ENCODE results near the gene SMIM38.

SMIM38 gene

DNA sequence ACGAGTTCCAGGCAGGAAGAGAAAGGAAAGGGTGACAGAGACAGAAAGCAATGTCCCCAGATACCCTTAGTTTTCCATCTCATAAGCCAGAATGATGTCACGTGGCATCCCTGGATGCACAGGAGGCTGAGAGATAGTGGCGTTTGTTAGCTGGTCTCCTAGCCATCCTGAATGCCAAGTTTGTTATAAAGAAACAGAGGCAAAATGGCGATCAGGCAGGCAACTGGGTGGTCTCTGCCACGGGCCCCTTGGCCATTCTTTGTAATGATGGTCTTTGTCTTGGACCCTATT, 5.3 kb downstream of the SMIM38 start:
- no peak for DNase-seq

DNA sequence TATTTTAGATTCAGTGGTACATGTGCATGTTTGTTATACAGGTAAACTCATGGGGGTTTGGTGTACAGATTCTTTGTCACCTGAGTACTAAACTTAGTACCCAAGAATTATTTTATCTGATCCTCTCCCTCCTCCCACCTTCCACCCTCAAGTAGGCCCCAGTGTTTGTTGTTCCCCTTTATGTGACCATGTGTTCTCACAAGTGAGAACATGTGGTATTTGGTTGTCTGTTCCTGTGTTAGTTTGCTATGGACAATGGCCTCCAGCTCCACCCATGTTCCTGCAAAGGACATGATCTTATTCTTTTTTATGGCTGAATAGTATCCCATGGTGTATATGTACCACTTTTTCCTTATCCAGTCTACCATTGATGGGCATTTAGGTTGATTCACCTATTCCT, 6.8 kb downstream of the SMIM38 start:
- no peak for DNase-seq

DNA sequence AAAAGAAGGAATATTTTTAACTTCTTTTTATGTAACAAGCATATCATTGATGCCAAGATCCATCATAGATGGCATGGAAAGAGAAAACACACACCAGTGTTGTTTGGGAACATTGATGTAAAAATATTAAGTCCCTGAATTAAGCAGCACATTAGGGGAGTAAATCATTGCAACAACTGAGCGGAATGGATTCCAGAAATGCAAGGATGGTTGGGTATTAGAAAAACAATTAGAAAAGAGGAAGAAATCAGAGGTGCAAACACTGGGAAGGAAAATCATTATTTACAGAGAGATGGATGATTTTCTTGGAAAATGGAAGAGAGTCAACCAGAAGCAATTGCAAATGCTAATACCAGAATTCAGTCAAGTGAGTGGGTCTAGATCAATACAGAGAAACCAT, 8.1 kb downstream of the SMIM38 start:
- no peak for DNase-seq

DNA sequence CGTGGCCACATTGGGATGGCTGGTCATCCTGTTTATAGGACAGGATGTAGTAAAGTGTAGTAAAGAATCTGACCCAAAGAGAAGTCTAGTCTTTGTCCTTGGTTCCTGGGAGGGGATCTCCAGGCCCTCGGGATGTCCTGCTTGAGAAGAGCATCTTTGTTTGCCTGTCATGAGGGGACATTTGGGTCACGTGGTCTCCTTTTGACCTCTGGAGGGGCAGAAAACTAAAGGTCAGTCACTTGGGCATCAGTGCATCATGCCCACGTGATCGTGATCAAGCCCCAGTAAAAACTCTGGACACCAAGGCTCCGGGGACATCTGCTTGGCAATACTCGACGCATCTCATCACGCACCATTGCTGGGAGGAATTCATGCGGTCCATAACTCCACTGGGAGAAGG, 9.1 kb downstream of the SMIM38 start:
- DNase-seq, result no peak

DNA sequence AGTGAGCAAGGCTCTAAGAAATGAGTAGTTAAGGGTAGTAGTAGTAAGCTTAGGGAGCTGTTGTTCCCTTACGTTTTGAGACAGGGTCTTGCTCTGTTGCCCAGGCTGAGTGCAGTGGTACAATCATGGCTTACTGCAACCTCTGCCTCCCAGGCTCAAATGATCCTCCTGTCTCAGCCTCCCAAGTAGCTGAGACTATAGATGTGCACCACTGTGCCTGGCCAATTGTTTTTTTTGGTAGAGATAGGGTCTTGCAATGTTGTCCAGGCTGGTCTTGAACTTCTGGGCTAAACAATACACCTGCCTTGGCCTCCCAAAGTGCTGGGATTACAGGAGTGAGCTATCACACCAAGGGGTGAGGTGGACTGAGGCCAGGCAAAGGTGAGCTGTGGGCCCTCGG, 10.0 kb downstream of the SMIM38 start:
- no peak for DNase-seq

DNA sequence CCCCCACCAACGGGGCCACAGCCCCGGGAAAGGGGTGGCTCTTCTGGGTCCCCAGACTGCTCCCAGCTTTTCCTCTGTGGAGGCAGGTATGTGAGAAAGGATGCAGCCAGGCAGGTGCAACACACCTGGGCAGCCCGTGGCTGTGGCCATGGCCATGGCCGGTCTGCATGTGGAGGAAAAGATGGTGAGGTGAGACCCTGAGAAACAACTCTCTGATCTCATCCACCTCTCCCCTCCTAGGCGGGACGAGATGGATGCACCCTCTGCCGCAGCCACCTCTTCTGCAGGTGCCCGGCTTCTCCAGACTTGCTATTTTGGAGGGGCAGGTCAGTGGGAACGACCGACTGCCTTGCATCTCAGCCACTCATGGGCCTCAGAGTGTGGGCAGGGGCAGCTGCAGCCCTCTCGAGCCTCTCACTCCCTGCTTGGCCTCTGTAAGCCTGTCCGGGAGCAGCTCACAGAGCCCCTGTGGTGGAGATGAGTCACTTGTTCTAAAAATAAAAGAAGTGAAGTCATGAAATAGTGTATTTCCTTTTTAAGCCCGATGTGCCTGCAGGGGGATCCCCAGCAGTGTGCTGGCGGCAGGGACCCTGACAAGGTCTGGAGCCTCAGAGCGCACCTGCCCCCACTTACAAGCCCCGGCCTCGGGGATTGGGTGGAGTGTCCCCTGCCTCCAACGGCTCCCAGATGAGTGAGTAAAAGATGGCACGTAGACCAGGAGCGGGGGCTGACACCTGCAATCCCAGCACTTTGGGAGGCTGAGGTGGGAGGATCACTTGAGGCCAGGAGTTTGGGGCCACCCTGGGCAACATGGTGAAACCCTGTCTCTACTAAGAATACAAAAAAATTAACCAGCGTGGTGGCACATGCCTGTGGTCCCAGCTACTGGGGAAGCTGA, 10.7 kb downstream of the SMIM38 start:
- DNase-seq, result no peak

DNA sequence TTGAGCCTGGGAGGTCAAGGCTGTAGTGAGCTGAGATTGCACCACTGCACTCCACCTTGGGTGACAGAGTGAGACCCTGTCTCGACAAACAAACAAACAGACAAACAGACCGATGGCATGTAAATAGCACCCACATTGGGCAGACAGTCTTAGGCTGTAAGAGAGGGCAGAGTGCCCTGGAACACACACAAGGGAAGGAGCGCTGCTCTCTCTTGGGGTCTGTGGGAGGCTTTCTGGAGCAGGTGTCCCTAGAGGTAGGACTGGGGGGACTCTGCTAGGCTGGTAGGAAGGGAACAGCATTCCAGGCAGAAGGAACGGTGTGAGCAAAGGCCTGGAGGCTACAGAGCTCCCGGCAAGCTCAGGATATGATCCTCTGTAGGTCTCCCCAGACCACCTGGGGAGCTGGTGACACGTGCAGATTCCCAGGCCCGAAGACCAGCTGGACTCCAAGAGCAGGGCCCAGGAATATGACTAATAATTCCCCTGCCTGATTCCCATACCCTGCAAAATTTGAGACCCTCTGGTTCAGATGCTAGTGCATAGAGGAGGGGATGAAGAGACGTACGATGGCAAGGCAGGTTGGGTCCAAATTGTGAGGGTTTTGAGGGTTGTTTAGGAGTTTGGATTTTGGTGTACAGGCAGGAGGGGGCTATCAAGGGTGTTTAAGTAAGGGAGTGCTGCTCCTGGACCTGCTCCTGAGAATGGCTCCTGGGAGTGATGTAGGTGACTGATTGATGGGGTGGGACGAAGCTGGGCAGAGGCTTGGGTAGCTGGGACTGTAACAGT, 11.6 kb downstream of the SMIM38 start:
- no peak for DNase-seq

DNA sequence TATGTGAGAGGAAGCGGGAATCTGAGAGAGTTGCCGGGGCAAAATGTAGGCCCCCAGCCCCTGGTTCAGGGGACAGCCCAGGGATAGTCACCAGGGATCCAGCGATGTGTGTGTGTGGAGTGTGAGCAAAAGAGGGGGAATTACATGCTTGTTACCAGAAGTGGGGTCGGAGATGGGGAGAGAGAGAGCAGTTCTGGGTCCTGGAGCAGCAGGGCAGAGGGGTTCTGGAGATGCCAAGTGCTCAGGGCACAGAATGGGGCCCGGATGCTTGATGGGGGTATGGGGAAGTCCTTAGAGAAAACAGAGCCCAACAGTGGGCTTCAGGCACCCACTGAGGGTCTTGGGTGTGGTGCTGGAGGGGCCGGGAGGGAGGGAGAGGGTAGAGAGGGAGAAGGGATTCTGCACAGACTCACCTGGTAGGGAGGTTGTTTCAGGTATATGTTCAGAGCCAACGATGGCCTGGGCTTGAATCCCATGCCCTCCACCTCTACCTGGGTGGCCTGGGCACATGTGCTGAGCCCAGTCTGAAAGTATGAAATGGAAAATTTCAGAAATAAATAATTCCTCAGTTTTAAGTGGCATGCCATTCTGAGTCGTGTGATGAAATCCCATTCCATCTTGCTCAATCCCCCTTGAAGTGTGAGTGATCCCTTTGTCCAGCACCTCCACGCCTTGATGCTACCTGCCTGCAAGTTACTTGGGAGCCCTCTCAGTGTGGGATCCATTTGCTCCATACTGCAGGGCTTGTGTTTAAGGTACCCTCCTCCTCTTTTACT, 12.4 kb downstream of the SMIM38 start:
- no peak for DNase-seq

DNA sequence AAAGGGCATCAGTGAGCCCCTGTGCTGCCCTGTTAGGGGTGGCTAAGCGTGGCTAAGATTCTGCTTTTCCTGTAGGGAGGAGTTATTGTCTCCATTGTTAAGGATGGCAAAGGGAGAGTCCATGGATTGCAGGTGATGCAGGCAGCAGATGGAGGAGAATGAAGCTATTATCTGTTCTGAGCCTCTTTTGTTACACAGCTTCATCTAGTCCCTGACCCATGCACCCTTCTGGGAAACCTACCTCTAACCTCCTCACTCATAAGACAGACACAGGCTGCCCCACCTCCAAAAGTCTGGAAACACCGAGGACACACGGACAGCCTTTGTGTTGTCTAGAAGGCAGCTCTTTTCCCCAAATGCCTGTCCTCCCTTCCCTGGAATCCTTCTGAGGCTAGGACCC, 13.7 kb downstream of the SMIM38 start:
- no peak for DNase-seq

DNA sequence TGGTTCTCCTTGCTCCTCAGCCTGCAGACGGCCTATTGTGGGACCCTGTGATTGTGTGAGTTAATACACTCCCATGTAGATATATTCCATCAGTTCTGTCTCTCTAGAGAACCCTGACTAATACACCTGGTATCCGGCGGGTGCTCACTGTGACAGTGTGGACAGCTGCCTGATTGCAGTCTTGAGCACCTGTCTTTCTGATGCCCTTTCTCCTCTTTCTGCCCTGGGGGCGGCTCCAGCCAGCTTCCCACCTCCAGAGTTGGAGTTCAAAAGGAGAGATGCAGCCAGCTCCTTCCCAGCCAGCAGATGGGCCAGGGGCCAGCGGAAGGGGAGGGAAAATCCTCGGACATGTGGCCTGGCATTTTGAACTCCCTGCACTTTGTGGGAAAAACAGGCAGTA, 15.0 kb downstream of the SMIM38 start:
- DNase-seq, result no peak

DNA sequence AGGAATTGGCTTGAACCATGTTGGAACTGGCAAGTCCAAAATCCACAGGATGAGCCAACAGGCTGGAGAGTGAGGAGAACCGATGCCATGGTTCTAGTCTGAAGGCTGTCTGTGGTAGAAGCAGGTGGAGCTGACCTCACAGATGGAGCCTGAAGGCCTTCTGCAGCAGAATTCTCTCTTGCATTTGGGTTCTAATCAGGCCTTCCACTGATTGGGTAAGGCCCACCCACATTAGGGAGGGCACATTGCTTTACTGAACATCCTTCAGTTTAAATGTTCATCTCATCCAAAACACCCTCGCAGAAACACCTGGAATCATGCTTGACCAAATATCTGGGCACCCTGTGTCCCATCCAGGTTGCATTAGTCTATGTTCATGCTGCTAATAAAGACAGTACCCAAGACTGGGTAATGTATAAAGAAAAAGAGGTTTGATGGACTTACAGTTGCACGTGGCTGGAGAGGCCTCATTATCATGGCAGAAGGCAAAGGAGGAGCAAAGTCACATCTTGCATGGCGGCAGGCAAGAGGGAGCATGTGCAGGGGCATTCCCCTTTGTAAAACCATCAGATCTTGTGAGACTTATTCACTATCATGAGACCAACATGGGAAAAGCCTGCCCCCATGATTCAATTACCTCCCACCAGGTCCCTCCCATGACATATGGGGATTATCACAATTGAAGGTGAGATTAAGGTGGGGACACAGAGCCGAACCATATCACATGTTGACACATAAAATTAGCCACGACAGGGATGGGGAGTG, 15.9 kb downstream of the SMIM38 start:
- no peak for DNase-seq

DNA sequence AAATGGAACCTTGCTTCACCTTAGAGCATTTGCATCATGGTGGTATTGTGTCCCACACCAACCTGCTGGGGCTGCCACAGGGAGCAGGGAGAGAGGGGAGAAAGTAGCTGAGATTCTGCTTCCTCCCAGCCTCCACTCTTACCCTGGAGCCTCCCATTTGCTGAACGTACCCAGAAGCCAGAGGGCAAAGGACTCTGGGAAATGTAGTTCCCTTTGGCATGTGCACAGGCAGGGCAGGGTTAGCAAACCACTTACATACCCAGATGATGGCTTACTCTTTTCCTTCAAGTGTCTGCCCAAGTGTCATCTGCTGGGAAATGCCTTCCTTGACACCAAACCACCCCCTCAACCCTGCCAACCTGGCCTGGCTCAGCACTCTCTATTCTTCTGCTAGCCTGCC, 16.9 kb downstream of the SMIM38 start:
- DNase-seq, result no peak

DNA sequence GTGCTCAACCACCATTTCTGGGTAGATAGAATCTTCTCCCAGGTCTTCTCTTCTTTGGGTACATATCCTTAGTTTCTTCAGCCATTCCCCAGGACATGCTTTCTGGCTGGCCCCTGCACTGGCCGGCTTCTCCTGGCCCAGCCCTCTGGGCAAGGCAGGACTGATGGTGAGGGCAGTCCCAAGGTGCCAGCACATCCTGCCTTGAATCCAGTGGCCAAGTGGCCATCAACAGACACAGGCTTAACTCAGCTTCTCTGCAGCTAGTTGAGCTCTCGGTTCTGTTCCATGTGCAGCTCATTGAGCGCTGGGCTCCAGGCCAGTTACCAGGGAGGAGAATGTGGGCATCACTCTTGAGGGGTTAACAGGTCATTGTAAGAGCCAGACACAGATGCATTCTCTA, 17.6 kb downstream of the SMIM38 start:
- no peak for DNase-seq

DNA sequence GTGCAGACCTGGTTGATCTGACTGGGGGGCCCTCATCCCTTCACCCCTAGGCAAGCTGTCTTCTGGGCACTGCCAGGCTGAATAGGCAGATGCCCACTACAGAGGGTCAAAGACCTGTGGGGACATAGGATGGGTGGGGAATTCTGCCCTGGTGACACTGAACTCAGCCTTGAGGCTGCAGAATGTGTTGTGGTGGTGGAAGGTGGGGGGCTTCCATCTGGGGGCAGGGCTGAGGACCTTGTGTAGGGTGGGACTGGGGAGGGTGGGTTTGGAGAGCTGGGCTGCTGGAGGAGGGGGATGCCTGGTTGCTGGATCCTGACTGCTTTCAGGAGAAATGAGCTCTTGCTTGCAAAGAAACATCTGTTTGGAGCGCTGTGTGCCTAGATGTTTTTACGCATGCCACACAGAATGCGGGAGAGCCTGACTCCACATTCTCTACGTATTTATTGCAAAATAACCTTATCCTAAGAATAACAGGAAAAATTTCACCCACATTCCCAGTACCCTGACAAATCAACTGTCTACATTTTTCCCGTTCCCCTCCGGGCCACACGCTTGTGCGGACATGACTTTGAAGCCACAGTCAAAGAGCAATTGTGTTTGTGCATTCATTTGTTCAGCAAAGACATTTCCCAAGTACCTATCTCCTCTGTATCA, 18.3 kb downstream of the SMIM38 start:
- DNase-seq, result no peak

DNA sequence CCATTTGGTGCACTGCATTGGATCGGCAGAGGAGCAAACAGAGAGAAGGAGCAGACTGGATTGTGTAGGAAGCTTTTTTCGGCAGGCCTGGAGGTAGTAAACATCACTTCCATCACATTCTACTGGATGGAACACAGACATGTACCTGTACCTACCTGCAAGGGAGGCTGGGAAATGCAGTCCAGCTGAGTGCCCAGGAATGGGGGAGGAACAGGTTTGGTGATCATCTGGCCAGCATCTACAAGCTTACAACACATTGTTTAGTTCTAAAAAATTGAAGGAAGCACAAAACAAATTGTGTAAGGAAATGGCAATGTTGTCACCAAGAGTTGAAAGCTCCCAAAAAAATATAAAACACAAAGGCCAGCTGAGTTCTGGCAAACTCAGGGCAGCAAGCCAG, 19.1 kb downstream of the SMIM38 start:
- DNase-seq, result no peak

DNA sequence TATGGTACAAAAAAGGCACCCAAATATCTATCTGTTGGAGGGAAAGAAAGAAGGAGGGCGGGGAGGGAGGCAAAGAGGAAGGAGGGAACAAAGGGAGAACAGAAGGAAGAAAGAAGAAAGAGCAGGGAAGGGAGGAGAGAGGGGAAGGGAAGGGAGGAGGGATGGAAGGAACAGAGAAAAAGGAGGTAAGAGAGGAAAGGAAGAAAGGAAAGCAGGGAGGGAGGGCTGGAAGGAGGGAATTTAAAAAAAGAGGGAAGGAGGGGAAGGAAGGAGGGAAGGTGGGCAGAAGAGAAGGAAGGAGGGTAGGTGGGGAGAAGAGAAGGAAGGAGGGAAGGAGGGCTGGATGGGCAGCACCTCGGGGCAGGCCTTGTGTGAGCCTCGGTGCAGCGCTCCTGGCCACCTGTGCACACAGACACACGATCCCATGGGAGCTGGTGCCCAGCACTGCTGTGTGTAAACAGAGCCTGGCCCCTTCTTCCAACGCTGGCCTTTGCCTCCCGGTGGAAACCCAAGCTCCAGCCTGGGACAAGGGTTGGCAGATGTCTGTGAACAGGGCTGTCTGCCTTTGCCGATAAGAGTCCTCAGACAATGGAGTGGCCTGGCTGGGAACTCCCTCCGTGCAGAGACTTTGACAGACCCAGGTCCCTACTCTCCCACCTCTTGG, 23.2 kb downstream of the SMIM38 start:
- no peak for DNase-seq

DNA sequence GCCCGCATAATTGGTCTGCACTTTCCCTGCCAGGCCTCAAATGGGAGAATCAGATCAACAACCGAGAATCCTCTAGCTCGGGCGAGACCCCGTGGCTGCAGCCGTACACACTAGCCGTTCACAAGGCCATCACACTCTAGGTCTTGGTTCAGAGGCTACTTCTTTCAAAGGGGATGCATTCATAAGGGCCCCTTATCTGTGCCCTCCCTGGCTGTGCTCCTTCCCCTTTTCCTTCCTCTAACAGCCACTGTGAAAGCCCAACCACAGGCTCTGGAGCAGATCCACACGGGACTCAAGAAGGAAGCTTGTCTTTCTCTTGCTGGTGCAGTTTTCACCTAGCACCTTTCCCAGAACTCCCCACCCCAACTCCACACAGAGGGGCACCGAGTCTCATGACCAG, 24.5 kb downstream of the SMIM38 start:
- no peak for DNase-seq

DNA sequence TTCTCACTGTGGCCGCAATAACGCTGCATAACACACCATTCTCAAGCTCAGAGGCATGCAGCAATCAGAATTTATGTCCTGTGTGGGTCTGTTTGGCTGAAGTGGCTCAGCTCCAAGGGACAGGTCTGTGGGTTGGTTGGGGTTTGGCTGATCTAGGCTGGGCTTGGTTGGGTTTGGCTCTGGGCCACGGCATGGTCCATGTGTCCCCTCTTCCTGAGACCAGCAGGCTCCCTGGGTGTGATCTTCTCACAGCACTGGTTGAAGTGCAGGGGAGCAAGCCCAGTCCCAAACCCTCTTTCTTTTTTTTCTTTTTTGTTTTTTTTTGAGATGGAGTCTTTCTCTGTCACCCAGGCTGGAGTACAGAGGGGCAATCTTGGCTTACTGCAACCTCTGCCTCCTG, 25.0 kb downstream of the SMIM38 start:
- DNase-seq, result no peak

DNA sequence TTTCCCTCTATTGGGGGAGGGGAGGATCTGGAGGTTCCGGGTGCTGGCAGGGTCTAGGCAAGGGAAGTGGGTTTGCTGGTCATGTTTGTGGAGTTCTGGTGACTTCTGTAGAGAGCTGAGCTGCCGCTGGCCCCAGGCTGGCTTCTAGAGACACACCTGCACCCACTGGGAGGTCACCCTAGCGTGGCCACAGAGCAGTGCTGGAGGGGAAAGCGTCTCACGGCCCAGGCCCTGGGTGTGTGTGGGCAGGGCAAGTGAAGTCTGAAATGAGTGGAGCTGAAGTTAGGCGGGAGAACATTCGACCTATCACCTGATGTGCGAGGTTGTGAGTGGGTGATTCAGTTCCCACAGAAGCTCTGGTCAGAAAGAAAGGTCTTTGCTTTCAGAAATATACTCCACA, 27.9 kb downstream of the SMIM38 start:
- DNase-seq, result no peak

DNA sequence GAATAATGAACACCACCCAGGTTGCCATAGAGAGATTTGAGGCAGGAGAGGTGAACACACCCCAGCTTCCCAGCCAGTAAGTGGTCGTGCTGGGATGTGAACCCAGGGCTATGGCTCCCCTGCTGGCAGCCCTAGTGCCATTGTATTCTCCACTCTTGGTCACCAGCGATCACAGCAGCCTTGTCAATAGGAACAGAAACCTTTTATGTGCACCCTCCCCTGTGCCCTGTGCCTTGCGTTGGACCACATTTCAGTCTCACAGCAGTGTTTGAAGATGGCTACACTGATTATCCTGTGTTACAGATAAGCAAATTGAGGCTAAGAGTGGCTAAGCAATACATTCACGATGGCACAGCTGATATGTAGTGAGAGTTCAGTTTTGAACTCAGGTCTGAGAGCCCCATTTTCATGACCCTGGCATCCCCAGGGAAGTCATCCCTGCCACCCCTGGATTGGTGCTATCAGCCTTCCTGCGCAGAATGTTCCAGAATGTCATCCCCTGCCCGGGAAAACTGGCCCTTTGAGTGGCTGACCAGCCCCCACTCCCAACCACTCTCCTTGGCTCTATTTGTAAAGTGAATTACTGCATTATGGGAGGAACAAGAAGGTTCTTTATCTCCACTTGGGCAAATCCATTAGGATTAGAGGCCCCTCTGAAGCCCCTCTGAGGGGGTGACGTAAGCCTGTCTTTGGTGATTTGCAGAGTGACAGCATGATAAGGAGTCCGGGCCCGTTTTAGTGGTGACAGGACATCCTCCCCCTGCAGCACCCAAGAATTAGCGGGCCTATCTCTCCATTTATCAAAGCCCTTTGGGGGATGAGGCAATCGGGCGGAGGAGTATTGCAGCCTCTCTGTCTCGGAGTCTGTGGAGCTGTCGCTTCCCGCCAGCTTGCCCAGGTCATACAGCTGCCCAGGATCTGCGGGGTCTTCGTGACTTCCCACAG, 30.9 kb downstream of the SMIM38 start:
- no peak for DNase-seq

Data from hematopoietic multipotent progenitor cell treated with erythropoietin and hydrocortisone succinate and interleukin-3 and kit ligand, for 8 days (in vitro differentiated cells).